OCI-LY1 (cell line): ENCODE results near the gene UBE2G2.

ENCODE experiments used
- EZH2 ChIP-seq: fragments of 200-600 bp; sonication (generic), shearing (Covaris generic); IDR thresholded peaks from 2 replicates; pipeline ENCODE4 v1.8.0; 2017; ENCODE audit warnings: borderline replicate concordance, mixed run types, mild to moderate bottlenecking, antibody characterized with exemption, low read length, moderate library complexity, mixed read lengths
- TF ChIP-seq, protein P1 (sequence below): fragments of 200-600 bp; sonication (generic), shearing (Covaris generic); IDR thresholded peaks from 2 replicates; pipeline ENCODE4 v1.5.1; 2017; ENCODE audit warnings: mild to moderate bottlenecking, antibody characterized with exemption, low read length, moderate library complexity, mixed read lengths

DNA sequence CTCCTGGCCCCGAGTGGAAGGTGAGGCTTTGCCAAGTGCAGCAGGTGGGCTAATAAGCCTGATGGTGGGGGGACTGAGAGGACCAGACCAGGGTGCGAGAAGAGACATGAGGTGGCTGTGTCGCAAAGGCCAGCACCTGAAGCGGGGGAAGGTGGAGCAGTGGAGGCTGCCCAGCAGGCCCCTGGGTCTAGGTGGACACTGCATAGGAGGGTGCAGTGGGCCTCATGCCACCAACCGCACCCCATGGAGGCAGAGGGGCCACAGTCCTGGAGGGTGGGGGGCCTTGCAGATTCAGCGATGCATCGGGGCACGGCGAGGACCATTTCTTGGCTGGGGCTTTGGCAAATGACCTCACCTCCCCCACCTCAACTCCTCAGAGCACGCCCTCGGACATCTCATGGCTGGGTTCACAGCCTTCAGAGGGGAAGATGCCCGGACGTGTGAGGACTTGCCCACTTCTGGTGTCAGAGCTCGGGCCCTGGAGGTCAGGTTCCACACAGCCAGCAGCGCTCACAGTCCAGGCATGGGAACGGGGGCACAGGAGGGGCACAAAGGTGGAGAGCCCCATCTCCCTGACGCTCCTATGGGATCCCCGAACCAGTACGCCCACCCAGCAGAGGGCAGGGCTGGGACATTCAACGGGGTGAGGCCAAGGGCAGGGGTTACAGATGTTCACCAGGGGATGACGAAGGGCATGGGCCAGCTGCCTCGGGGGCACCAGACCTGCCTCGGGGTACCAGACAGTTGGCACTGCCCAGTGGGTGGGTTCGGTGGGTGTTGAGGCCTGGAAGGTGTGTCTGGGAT is 35.4 kb downstream of the UBE2G2 start:
- TF ChIP-seq, protein P1, sequence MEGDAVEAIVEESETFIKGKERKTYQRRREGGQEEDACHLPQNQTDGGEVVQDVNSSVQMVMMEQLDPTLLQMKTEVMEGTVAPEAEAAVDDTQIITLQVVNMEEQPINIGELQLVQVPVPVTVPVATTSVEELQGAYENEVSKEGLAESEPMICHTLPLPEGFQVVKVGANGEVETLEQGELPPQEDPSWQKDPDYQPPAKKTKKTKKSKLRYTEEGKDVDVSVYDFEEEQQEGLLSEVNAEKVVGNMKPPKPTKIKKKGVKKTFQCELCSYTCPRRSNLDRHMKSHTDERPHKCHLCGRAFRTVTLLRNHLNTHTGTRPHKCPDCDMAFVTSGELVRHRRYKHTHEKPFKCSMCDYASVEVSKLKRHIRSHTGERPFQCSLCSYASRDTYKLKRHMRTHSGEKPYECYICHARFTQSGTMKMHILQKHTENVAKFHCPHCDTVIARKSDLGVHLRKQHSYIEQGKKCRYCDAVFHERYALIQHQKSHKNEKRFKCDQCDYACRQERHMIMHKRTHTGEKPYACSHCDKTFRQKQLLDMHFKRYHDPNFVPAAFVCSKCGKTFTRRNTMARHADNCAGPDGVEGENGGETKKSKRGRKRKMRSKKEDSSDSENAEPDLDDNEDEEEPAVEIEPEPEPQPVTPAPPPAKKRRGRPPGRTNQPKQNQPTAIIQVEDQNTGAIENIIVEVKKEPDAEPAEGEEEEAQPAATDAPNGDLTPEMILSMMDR, result no peak
- TF ChIP-seq EZH2, result no peak
